GM18909 (cell line): Measurements from ENCODE around the gene CNTNAP2.

Source experiments
- ATAC-seq: cut with Tn5 transposase; IDR thresholded peaks from one replicate; pipeline ENCODE4 v1.9.1; 2021; ENCODE audit warnings: mild to moderate bottlenecking; ENCODE audit not compliant: unreplicated experiment, poor library complexity

CNTNAP2 gene

GRCh38 chr7:147833970-147834369 lies 1717.4 kb downstream of the CNTNAP2 start:
- no peak for ATAC-seq

GRCh38 chr7:147852833-147853232 lies 1736.2 kb downstream of the CNTNAP2 start:
- ATAC-seq, result no peak

- ATAC-seq, result no peak
Measured at GRCh38 chr7:147857152-147858140, 1740.8 kb downstream of the CNTNAP2 start.

DNA sequence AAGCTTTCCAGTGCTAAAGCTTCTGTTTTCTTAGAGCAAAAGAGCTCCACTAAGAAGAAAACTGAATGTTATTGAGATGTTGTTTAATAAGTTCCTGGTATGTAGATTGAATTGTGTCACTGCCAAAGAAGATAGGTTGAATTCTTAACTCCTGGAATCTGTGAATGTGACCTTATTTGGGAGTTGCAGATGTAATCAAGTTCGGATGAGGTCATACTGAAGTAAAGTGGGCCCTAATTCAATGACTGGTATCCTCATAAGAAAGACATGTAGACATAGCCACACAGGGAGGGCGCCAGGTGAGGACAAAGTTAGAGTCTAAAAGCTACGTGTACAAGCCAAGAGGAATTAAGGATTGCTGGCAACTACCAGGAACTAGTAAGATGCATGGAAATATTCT lies 1741.8 kb downstream of the CNTNAP2 start:
- ATAC-seq, result no peak

DNA sequence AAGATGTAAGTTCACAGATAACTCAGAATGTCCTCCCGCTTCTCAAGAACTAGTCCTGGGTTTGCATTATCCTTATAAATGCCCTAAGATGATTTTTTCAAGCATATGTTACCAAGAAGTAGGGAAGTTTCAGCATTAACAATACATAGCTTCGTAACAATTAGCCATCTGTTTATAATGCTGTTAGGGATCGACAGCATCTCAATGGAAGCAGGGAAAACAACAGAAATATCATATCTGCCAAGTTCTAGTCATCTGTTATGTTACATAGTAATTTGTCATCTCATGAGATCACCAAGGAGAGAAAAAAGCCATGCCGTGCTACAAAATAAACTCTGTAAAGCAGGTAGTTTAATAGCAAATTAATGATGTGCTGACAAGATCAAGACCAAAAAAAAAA lies 1742.4 kb downstream of the CNTNAP2 start:
- ATAC-seq, result no peak

GRCh38 chr7:147859486-147859885 lies 1742.9 kb downstream of the CNTNAP2 start:
- ATAC-seq, result no peak

DNA sequence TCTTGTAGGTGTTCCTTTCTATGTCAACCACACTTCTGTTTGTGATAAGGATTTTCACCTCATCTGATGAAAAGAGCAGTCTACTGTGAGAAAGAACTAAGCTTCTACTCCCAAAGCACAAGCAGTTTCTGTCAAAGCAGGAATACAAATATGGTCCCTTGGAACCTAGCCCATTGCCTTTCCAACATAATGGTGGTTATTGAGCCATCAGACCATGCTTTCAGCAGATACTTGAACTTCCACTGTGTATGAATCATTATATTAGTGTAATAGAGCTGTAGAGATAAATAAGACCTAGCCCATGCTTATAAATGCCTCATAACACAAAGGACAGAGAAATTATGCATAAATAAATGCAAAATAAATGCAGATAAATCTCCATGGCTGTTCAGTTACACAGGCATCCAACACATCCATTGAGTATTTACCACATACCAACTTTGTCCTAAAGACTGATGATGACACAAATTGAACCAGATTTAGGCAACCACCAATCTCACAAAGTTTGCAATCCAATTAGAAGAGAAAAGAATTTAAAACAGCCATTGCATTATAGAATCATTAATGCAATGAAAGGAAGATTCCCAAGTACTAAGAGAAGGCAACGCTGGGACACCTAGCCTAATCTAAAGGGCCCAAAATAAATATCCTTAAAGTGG lies 1744.6 kb downstream of the CNTNAP2 start:
- ATAC-seq, result no peak

DNA sequence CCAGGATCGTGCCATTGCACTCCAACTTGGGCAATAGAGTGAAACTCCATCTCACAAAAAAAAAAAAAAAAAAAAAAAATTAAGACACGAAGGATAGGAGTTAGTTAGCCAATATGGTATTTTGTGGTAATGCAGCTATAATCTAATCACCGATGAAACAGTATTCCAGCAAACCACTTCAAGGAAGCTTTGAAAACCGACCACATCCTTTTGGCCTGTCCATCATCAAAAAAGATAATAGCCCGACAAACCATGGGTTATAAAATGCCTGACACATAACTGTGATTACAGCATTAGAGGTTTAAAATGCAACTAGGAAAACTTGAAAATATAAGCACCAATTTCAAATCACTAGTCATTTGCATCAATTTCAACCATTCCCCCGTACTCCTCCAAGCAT lies 1745.3 kb downstream of the CNTNAP2 start:
- no peak for ATAC-seq

GRCh38 chr7:147869456-147869855 lies 1752.9 kb downstream of the CNTNAP2 start:
- ATAC-seq, result no peak

- ATAC-seq, result no peak
Measured at GRCh38 chr7:147878912-147879661, 1762.5 kb downstream of the CNTNAP2 start.

DNA sequence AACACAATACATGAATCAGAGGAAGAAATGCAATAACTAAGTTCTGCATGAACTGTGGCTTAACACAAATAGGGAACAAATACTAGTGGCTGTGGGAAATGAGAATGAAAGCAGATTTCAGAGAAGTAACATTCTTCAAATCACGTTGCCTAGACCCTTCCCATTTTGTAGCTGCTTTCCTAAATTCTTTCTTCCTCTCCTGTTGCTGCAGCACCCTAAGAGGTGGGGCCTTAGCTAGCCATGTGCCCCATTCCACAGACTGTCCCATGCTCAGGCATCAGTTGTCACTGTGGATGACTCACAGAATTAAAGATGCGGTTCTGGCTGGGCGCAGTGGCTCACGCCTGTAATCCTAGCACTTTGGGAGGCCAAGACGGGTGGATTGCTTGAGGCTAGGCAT lies 1769.3 kb downstream of the CNTNAP2 start:
- no peak for ATAC-seq

- no peak for ATAC-seq
Measured at GRCh38 chr7:147894271-147894670, 1777.7 kb downstream of the CNTNAP2 start.

DNA sequence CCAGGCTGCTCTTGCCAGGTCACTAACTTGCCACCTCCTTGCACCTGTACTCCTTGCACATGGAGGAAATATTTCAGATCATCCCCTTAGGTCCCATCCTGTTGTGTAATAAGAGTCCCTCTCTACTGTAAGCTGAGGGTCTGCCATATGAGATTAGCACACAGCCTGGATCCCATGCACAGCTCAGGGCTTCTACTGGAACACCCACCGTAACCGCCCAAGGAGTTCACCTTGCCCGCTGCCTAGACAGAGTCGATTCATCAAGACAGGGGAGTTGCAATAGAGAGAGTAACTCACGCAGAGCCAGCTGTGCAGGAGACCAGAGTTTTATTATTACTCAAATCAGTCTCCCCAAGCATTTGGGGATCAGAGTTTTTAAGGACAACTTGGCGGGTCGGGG lies 1779.5 kb downstream of the CNTNAP2 start:
- ATAC-seq, result no peak

DNA sequence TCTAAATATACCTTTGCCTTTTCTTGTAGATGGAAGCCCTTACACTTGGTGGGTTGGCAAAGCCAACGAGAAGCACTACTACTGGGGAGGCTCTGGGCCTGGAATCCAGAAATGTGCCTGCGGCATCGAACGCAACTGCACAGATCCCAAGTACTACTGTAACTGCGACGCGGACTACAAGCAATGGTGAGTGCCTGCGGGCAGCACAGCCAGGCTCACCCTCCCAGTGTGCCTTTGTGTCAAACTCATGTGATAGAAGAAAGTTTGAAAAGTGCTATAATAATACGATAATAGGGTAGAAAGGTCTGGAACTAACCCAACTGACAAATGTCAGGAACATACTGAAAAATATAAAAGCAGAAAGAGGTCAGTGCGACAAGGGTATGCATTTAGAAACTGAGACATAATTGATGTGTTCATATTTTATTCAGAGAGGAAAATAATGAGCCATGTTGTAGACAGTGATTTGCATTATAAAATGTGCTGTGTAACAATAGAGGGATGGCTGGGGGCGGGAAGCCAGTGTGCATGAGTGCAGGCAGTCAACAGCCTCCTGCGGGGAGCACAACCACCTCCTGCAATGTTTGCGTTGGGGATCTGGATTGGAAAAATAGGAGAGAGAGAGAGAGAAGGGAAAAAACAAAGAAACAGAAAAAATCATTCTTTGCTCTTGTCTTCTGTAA lies 1787.1 kb downstream of the CNTNAP2 start:
- no peak for ATAC-seq

- no peak for ATAC-seq
Measured at GRCh38 chr7:147904219-147904576, 1787.6 kb downstream of the CNTNAP2 start.

GRCh38 chr7:147909431-147910148 lies 1793.0 kb downstream of the CNTNAP2 start:
- no peak for ATAC-seq

DNA sequence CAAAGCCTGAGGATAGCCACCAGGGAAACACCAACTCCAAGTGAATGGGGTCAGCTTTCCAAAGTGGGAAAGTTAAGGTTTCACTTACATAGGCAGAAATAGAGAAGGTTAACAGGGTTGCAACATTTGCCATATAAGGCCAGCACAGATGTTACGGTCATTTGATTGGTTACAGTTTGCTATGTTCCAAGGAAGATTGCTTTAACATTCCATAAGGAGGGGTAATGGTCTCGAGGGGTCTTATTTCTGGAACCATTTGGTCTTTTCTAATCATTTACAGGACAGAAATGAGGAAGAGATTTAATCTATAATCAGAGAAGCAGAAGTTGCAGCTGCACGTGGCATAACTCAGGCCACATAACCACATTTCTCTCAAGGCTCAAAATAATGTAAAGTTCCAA lies 1794.6 kb downstream of the CNTNAP2 start:
- ATAC-seq, result no peak

DNA sequence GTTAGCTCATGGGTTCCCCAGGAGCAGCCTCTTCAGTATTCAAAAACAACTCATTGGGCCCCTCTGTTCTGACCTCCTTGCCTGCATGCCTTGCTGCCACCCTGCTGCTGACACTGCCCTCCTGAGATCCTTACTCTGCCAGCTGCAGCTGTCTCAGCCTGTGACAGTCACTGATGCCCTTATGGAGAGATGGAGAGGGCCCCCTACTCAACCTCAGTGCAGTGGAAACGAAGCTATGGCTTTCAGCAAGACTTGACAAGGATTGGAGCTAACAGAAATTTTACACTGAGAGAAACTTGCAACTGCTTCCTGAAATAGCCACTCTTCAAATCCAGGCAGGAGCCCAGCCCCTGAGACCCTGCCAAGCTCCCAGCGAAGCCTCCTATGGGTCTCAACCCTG lies 1795.7 kb downstream of the CNTNAP2 start:
- ATAC-seq, result no peak

- ATAC-seq, result no peak
Measured at GRCh38 chr7:147912946-147913638, 1796.5 kb downstream of the CNTNAP2 start.
